Heart left ventricle (tissue), 16 donors: ENCODE data around the gene ABCC3. TPM values are rescaled to one million over a fixed set of nuclear protein-coding genes. Genes with fewer than 3 reads are reported as not detected.

Experiments
- ATAC-seq, 4 donors: fragments of 200-7000 bp; cut with Tn5 transposase; one replicate each; pipeline ENCODE4 v1.9.1; 2020 to 2022; ENCODE audit warnings: moderate library complexity in 4 of 4, mild to moderate bottlenecking in 3 of 4, moderate number of reproducible peaks in 1 of 4
- DNase-seq, 5 donors: peaks; one replicate each; pipeline ENCODE4 v3.0.0-alpha.2; 2020
- H3K27ac ChIP-seq, 12 donors: fragments of 200-600 bp; sonication (generic) in 4 of 12; one replicate each; pipeline versions ENCODE4 v1.5.0 to v1.8.0; 2016 to 2022; ENCODE audit warnings: mild to moderate bottlenecking in 2 of 12
- H3K27me3 ChIP-seq, 9 donors: fragments of 200-600 bp; sonication (generic) in 2 of 9; one replicate each; pipeline versions ENCODE4 v1.5.1 to v1.8.0; 2016 to 2022; ENCODE audit warnings: mild to moderate bottlenecking in 3 of 9
- H3K36me3 ChIP-seq, 9 donors: fragments of 200-600 bp; sonication (generic) in 2 of 9; one replicate each; pipeline versions ENCODE4 v1.5.0 to v1.8.0; 2018 to 2022; ENCODE audit warnings: mild to moderate bottlenecking in 2 of 9
- H3K4me1 ChIP-seq, 12 donors: fragments of 200-600 bp; sonication (generic) in 4 of 12; one replicate each; pipeline versions ENCODE4 v1.5.0 to v1.8.0; 2016 to 2022; ENCODE audit warnings: mild to moderate bottlenecking in 3 of 12
- H3K4me3 ChIP-seq, 12 donors: fragments of 200-600 bp; sonication (generic) in 4 of 12; one replicate each; pipeline versions ENCODE4 v1.5.0 to v1.8.0; 2017 to 2022; ENCODE audit warnings: mild to moderate bottlenecking in 9 of 12, moderate library complexity in 4 of 12
- H3K9me3 ChIP-seq, 12 donors: fragments of 200-600 bp; sonication (generic) in 4 of 12; one replicate each; pipeline versions ENCODE4 v1.5.0 to v1.8.0; 2016 to 2022; ENCODE audit warnings: mild to moderate bottlenecking in 1 of 12
- CTCF ChIP-seq, 12 donors: fragments of 200-600 bp; sonication (generic) in 4 of 12; IDR thresholded peaks; one replicate each; pipeline versions ENCODE4 v1.5.0 to v1.8.0; 2018 to 2022; ENCODE audit warnings: antibody characterized with exemption in 12 of 12, mild to moderate bottlenecking in 5 of 12
- POLR2A ChIP-seq, 2 donors: fragments of 450-650 bp; IDR thresholded peaks; one replicate each; pipeline ENCODE4 v1.6.1; 2017; ENCODE audit warnings: antibody characterized with exemption in 2 of 2, mild to moderate bottlenecking in 2 of 2, moderate library complexity in 2 of 2
- WGBS, 4 donors: extraction: QIAGEN DNeasy Blood & Tissue Kit in 2 of 4; methylation state at CpG; one replicate each; pipeline versions ENCODE4 v1.1.5 to v1.1.7; 2013 to 2018; 5-methylcytosine and 5-hydroxymethylcytosine counted together
- intact Hi-C, 10 donors: fragments of 100-400 bp; cut with DNase I; formaldehyde crosslinking; loops; one replicate each; pipeline versions ENCODE4 v1.11.1 to v1.14.2; 2022
- polyA plus RNA-seq, 2 donors: library from polyadenylated mRNA; stranded (reverse); fragments of 200-250 nt; gene quantifications; one replicate each; pipeline ENCODE4 v1.2.3, GENCODE V29; 2013
- total RNA-seq, 9 donors: library from RNA; depleted of rRNA in 2 of 9; stranded (reverse); fragments of >200 nt in 2 of 9; fragmentation: NEBNext Ultra II Directional in 3 of 9; extraction: Animal tissue kit (Norgen Biotek cat#: 25700) in 3 of 9; gene quantifications; one replicate each; pipeline versions ENCODE4 v1.1.0 to v1.2.4, GENCODE V29; 2016 to 2023
- donor health status: ischemic (EF 13 %, LVEDD 7.1; RV severe dilation, severe dysfunction).
- donor health status: healthy with polysubstance abuse.
- donor health status: DM: no; HTN: yes; CAD: no.
- donor health status: DM: no; HTN: no; CAD: no.
- donor health status: ischemic (EF 25% LVEDD 6.9; RV normal size, moderate dysfunction).
- donor health status: ischemic (EF 25% LVEDD 5.7; RV mildly dilated, moderate dysfunction).
- donor health status: healthy.
- donor health status: DM: yes; HTN: yes; CAD: no.
- donor health status: ischemic (EF 35%, LVEDD 5.7; RV mildly dilated, moderate dysfunction).
- donor health status: nonischemic (EF 11% LVEDD 7.7; RV severe dilation, severe dysfunction).
- donor health status: DM: yes; HTN: yes; CAD: no.
- donor health status: PGD.
- donor health status: ischemic (EF 29% LVEDD 5.4; RV normal size, mild dysfunction).
- donor health status: nonischemic (EF 23%, LVEDD 6.1; RV moderate dilation, normal function).

Gene ABCC3
- total and polyA plus RNA-seq, 11 donors, result 0.20 to 21.6 (median 1.3) TPM; not detected in 1

- no peaks in the 10 kb centered on the region for H3K36me3 ChIP-seq
- WGBS, 4 donors, result 28 to 40% (median 32%) methylated on average over 11 of the region's 11 CpGs
- peak; percentile 50 to 77 (median 67) for ATAC-seq
- H3K4me1 ChIP-seq, result peaks cover 0 to 43% (median 27%) of the 10 kb centered on the region in 12 donors
- peak in 4 of 5 donors; percentile 38 to 68 (median 66) for DNase-seq
- peak overlapping the region in 11 of 12 donors; percentile 3 to 73 (median 47) for H3K27ac ChIP-seq
- intact Hi-C loops, result no loop called here
- TF ChIP-seq CTCF (IDR thresholded peaks at IDR 0.05), result no peak
- TF ChIP-seq POLR2A (IDR thresholded peaks at IDR 0.05), result no peak
- no peaks in the 10 kb centered on the region for H3K27me3 ChIP-seq
- H3K9me3 ChIP-seq, result no peaks in the 10 kb centered on the region
- no peak overlapping the region for H3K4me3 ChIP-seq
Measured at GRCh38 chr17:50660042-50660886, 25.6 kb downstream of the ABCC3 start.

GRCh38 chr17:50660887-50661345, 26.2 kb downstream of the ABCC3 start:
- intact Hi-C loops, result no loop called here
- TF ChIP-seq POLR2A (IDR thresholded peaks at IDR 0.05) (no peak), CTCF (IDR thresholded peaks at IDR 0.05) (no peak)
- 73 to 88% (median 82%) methylated on average over 10 of the region's 10 CpGs for WGBS, 4 donors

GRCh38 chr17:50661348-50661747, 26.7 kb downstream of the ABCC3 start:
- Histone ChIP-seq H3K4me3 (no peak overlapping the region), H3K9me3 (no peaks in the 10 kb centered on the region), H3K36me3 (no peaks in the 10 kb centered on the region), H3K27me3 (no peaks in the 10 kb centered on the region), H3K4me1 (peaks cover 0 to 43% (median 27%) of the 10 kb centered on the region in 12 donors), H3K27ac (peak overlapping the region in 7 of 12 donors; percentile 3 to 73 (median 43))
- DNase-seq, result no peak
- TF ChIP-seq POLR2A (IDR thresholded peaks at IDR 0.05) (no peak), CTCF (IDR thresholded peaks at IDR 0.05) (no peak)
- ATAC-seq, result no peak
- 88 to 94% (median 90%) methylated on average over 4 to 5 of the region's 5 CpGs for WGBS, 4 donors
- intact Hi-C loops, result no loop called here

More at GRCh38 chr17:50660887-50661345, 26.2 kb downstream of the ABCC3 start:
- H3K9me3 ChIP-seq, result no peaks in the 10 kb centered on the region
- H3K36me3 ChIP-seq, result no peaks in the 10 kb centered on the region
- DNase-seq, result no peak
- peaks cover 0 to 43% (median 27%) of the 10 kb centered on the region in 12 donors for H3K4me1 ChIP-seq
- H3K27ac ChIP-seq, result peak overlapping the region in 10 of 12 donors; percentile 3 to 73 (median 48)
- H3K4me3 ChIP-seq, result no peak overlapping the region
- ATAC-seq, result peak in 3 of 4 donors; percentile 3 to 43 (median 7)
- H3K27me3 ChIP-seq, result no peaks in the 10 kb centered on the region

- H3K4me1 ChIP-seq, result peaks cover 0 to 43% (median 27%) of the 10 kb centered on the region in 12 donors
- ATAC-seq (peak in 3 of 4 donors; percentile 30 to 67 (median 56)), DNase-seq (peak in 2 of 5 donors; percentile 29 to 65)
- H3K36me3 ChIP-seq, result no peaks in the 10 kb centered on the region
- TF ChIP-seq CTCF (IDR thresholded peaks at IDR 0.05), result no peak
- TF ChIP-seq POLR2A (IDR thresholded peaks at IDR 0.05), result no peak
- H3K27ac ChIP-seq, result peak overlapping the region in 6 of 12 donors; percentile 3 to 73 (median 54)
- intact Hi-C loops, result no loop called here
- no peak overlapping the region for H3K4me3 ChIP-seq
- no peaks in the 10 kb centered on the region for H3K27me3 ChIP-seq
- WGBS, 4 donors, result 44 to 48% (median 44%) methylated on average over 9 of the region's 9 CpGs
- no peaks in the 10 kb centered on the region for H3K9me3 ChIP-seq
Measured at GRCh38 chr17:50661795-50662391, 27.2 kb downstream of the ABCC3 start.
